Type B pancreatic cell (in vitro differentiated cells): Measurements from ENCODE around the gene UBLCP1. TPM values are rescaled to one million over a fixed set of nuclear protein-coding genes. Genes with fewer than 3 reads are reported as not detected.

Experiments used
- DNase-seq: peaks from one replicate; pipeline ENCODE4 v3.0.0; 2021; ENCODE audit warnings: mixed read lengths; ENCODE audit not compliant: unreplicated experiment; ENCODE audit errors: extremely low spot score
- H3K27ac Mint-ChIP-seq: 2 replicates; pipeline ENCODE4 v1.8.0; 2021; ENCODE audit warnings: mild to moderate bottlenecking, mixed read lengths
- H3K27me3 Mint-ChIP-seq: 2 replicates; pipeline ENCODE4 v1.8.0; 2021; ENCODE audit warnings: mixed read lengths
- H3K36me3 Mint-ChIP-seq: 2 replicates; pipeline ENCODE4 v1.8.0; 2021; ENCODE audit warnings: mixed read lengths
- H3K4me1 Mint-ChIP-seq: one replicate; pipeline ENCODE4 v1.8.0; 2021; ENCODE audit warnings: mixed read lengths; ENCODE audit not compliant: unreplicated experiment
- H3K4me3 Mint-ChIP-seq: 2 replicates; pipeline ENCODE4 v1.8.0; 2021; ENCODE audit warnings: mild to moderate bottlenecking, mixed read lengths
- H3K9me3 Mint-ChIP-seq: 2 replicates; pipeline ENCODE4 v1.8.0; 2021; ENCODE audit warnings: mixed read lengths
- CTCF ChIP-seq: fragments of 200-600 bp; sonication (generic); conservative IDR thresholded peaks from 2 replicates; pipeline ENCODE4 v1.5.0; 2021; ENCODE audit warnings: antibody characterized with exemption, mild to moderate bottlenecking
- long read RNA-seq: library from polyadenylated mRNA; unstranded; transcript quantifications from one replicate; pipeline ENCODE4 v2.0.0, GENCODE V29; 2020
- total RNA-seq: library from RNA; stranded (reverse); gene quantifications from 2 replicates; pipeline ENCODE4 v1.2.1, GENCODE V29; 2021; ENCODE audit warnings: low replicate concordance

Gene UBLCP1
- total RNA-seq: 20.5 and 29.4 TPM in 2 replicates
- long read RNA-seq, transcript UBLCP1-201 (11 exons, 2,392 nt): major isoform, 48 of 54 reads
- long read RNA-seq, partial matches to known transcripts: 4 of 54 reads
- long read RNA-seq, other reads (novel, unspliced or antisense): 2 of 54 reads

- TF ChIP-seq CTCF: no peak
- H3K4me1 Mint-ChIP-seq: peaks cover 12% of the 10 kb centered on the region
- H3K9me3 Mint-ChIP-seq: no peaks in the 10 kb centered on the region
- peaks cover 27% of the 10 kb centered on the region for H3K27me3 Mint-ChIP-seq
- peak; percentile 74 for DNase-seq
- H3K36me3 Mint-ChIP-seq: peaks cover 11% of the 10 kb centered on the region
- peak within 1 kb of the TSS; percentile 94 for H3K4me3 Mint-ChIP-seq
- peak within 1 kb of the TSS; percentile 99 for H3K27ac Mint-ChIP-seq
Observed at GRCh38 chr5:159262859-159263568, at the start of gene UBLCP1. TSS of gene UBLCP1 (plus strand) at chr5:159263290. CDS start at chr5:159268916, 5,626 bp downstream.

- Mint-ChIP-seq H3K9me3 (no peaks in the 10 kb centered on the region), H3K27me3 (no peaks in the 10 kb centered on the region), H3K4me3 (no peak overlapping the region), H3K4me1 (peaks cover 17% of the 10 kb centered on the region), H3K36me3 (no peaks in the 10 kb centered on the region), H3K27ac (no peak overlapping the region)
- no peak for TF ChIP-seq CTCF
- DNase-seq: no peak
Observed at GRCh38 chr5:159214486-159215271, 48.4 kb upstream of the UBLCP1 start.

- H3K9me3 Mint-ChIP-seq: no peaks in the 10 kb centered on the region
- no peak overlapping the region for H3K27ac Mint-ChIP-seq
- H3K4me3 Mint-ChIP-seq: no peak overlapping the region
- no peaks in the 10 kb centered on the region for H3K36me3 Mint-ChIP-seq
- DNase-seq: no peak
- no peaks in the 10 kb centered on the region for H3K27me3 Mint-ChIP-seq
- peaks cover 5% of the 10 kb centered on the region for H3K4me1 Mint-ChIP-seq
- TF ChIP-seq CTCF: no peak
Observed at GRCh38 chr5:159215886-159216285, 47.2 kb upstream of the UBLCP1 start.

GRCh38 chr5:159216454-159216853, 46.6 kb upstream of the UBLCP1 start:
- Mint-ChIP-seq H3K9me3 (no peaks in the 10 kb centered on the region), H3K27me3 (no peaks in the 10 kb centered on the region), H3K27ac (no peak overlapping the region), H3K4me3 (no peak overlapping the region), H3K36me3 (no peaks in the 10 kb centered on the region), H3K4me1 (peaks cover 4% of the 10 kb centered on the region)
- TF ChIP-seq CTCF: no peak
- no peak for DNase-seq

GRCh38 chr5:159217236-159217635, 45.9 kb upstream of the UBLCP1 start:
- H3K27ac Mint-ChIP-seq: no peak overlapping the region
- no peaks in the 10 kb centered on the region for H3K27me3 Mint-ChIP-seq
- TF ChIP-seq CTCF: no peak
- H3K4me1 Mint-ChIP-seq: no peaks in the 10 kb centered on the region
- no peaks in the 10 kb centered on the region for H3K9me3 Mint-ChIP-seq
- DNase-seq: no peak
- H3K36me3 Mint-ChIP-seq: no peaks in the 10 kb centered on the region
- no peak overlapping the region for H3K4me3 Mint-ChIP-seq
